Adrenal gland (tissue), 5 donors: Measurements from ENCODE around the gene PDK1.

Source experiments
- CTCF ChIP-seq, 6 experiments: fragments of 450-650 bp in 4 of 6; fragments of 200-600 bp in 2 of 6; sonication (generic) in 1 of 6; IDR thresholded peaks; 1 replicate in 5 of 6; 2 replicates in 1 of 6; pipeline versions ENCODE4 v1.5.1 to v1.8.0; 2016 to 2021; ENCODE audit warnings: antibody characterized with exemption in 6 of 6, mild to moderate bottlenecking in 2 of 6, moderate library complexity in 1 of 6
- POLR2A ChIP-seq, 2 donors: fragments of 450-650 bp; IDR thresholded peaks; one replicate each; pipeline ENCODE4 v1.6.1; 2017; ENCODE audit warnings: antibody characterized with exemption in 2 of 2, mild to moderate bottlenecking in 2 of 2, moderate library complexity in 1 of 2
- donor health status: DM: no; HTN: no; CAD: no.

GRCh38 chr2:172640389-172640788, 84.5 kb downstream of the PDK1 start:
- TF ChIP-seq CTCF (IDR thresholded peaks at IDR 0.05), result no peak
- TF ChIP-seq POLR2A (IDR thresholded peaks at IDR 0.05), result no peak
